Activated T-cell treated with anti-CD3 and anti-CD28 coated beads, Interleukin-2, amount 50 U/mL, for 72 hours (primary cell): ENCODE results near the gene TP53I13. TPM values are rescaled to one million over a fixed set of nuclear protein-coding genes. Genes with fewer than 3 reads are reported as not detected.

Experiments
- ATAC-seq, 2 donors: fragments of 150-1000 bp; cut with Tn5 transposase; replicated peaks in 1 of 2; 2 replicates each; pipeline ENCODE4 v1.10.0; 2021; ENCODE audit warnings: moderate library complexity in 2 of 2, mild to moderate bottlenecking in 1 of 2
- DNase-seq, 2 donors: peaks; one replicate each; pipeline ENCODE4 v3.0.0; 2021 to 2022; ENCODE audit warnings: mixed read lengths in 1 of 2
- H3K27ac Mint-ChIP-seq: one replicate; pipeline ENCODE4 v1.8.0; 2022; ENCODE audit warnings: mild to moderate bottlenecking, moderate library complexity, mixed read lengths
- H3K27me3 Mint-ChIP-seq: one replicate; pipeline ENCODE4 v1.8.0; 2022; ENCODE audit warnings: low read depth, mixed read lengths
- H3K36me3 Mint-ChIP-seq, 2 donors: one replicate each; pipeline ENCODE4 v1.8.0; 2022; ENCODE audit warnings: mixed read lengths in 2 of 2, mild to moderate bottlenecking in 1 of 2; ENCODE audit not compliant: insufficient read depth in 2 of 2
- H3K4me1 Mint-ChIP-seq: one replicate; pipeline ENCODE4 v1.8.0; 2022; ENCODE audit warnings: low read depth, mixed read lengths
- H3K4me3 Mint-ChIP-seq, 2 donors: one replicate each; pipeline ENCODE4 v1.8.0; 2022; ENCODE audit warnings: mild to moderate bottlenecking in 2 of 2, mixed read lengths in 2 of 2, moderate library complexity in 2 of 2
- H3K9me3 Mint-ChIP-seq, 2 donors: one replicate each; pipeline ENCODE4 v1.8.0; 2022; ENCODE audit warnings: mixed read lengths in 2 of 2
- total RNA-seq, 2 donors: library from RNA; stranded (reverse); gene quantifications; one replicate each; pipeline ENCODE4 v1.2.3, GENCODE V29; 2022

The TP53I13 gene
- total RNA-seq, 2 donors from 2014 or later: 77.4 to 103 TPM

GRCh38 chr17:29588562-29589411, 20.3 kb downstream of the TP53I13 start:
- Mint-ChIP-seq H3K4me3 (peak overlapping the region; percentile 96), H3K27me3 (no peaks in the 10 kb centered on the region), H3K27ac (peak overlapping the region; percentile 55), H3K4me1 (peaks cover 77% of the 10 kb centered on the region), H3K9me3 (no peaks in the 10 kb centered on the region), H3K36me3 (peaks cover 0 to under 1% of the 10 kb centered on the region in 2 donors)
- DNase-seq (peak; percentile 60 to 69), ATAC-seq (peak; percentile 16 to 27)

- H3K27ac Mint-ChIP-seq: peak within 1 kb of the TSS; percentile 83
- no peaks in the 10 kb centered on the region for H3K27me3 Mint-ChIP-seq
- no peaks in the 10 kb centered on the region for H3K36me3 Mint-ChIP-seq
- DNase-seq: peak; percentile 88 to 92
- H3K9me3 Mint-ChIP-seq: no peaks in the 10 kb centered on the region
- ATAC-seq: peak; percentile 74 to 77
- peaks cover 76% of the 10 kb centered on the region for H3K4me1 Mint-ChIP-seq
- peak within 1 kb of the TSS; percentile 96 for H3K4me3 Mint-ChIP-seq
Measured at GRCh38 chr17:29589524-29590410, 21.3 kb downstream of the TP53I13 start, which contains the start of gene GIT1. Gene GIT1, minus strand, starts transcription at chr17:29589648. Its CDS starts 270 bp downstream, at chr17:29589378.

DNA sequence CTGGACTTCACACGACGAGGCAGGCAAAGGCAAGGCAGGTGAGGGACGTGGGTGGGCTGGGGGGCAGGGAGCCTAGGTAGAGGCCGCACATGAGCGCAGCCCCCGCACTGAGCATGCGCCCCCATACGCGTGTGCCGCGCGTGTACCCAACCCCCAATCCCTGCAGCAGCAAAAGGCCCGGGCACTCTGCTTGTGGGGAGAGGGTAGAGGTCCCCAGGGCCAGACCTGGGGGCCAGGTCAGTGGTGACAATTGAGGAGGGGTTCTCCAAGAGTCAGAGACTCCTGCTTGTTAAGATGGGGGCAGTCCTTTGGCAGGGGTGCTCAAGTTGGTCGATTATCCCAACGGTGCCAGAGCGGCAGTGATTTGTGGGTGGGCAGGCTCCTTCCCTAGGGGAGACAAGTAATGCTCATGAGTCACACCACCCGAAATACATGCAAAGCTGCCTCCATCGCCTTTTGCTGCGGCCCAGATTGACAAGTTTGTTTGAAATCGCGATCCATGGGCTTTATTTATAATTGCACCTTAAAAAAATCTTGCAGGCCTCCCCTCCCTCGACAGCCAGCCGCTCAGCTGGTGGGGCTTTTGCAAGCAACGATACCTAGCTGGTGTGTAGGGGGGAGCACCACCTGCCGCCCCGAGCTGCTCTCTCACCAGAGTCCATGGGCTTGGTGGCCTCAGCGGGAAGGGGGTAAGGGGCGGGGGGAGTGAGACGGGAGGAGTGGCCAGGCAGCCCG, 22.1 kb downstream of the TP53I13 start:
- no peaks in the 10 kb centered on the region for H3K27me3 Mint-ChIP-seq
- H3K4me3 Mint-ChIP-seq: peak overlapping the region; percentile 89 to 95
- H3K36me3 Mint-ChIP-seq: no peaks in the 10 kb centered on the region
- H3K9me3 Mint-ChIP-seq: no peaks in the 10 kb centered on the region
- ATAC-seq (peak in 1 of 2 donors; percentile 2), DNase-seq (no peak)
- peaks cover 72% of the 10 kb centered on the region for H3K4me1 Mint-ChIP-seq
- no peak overlapping the region for H3K27ac Mint-ChIP-seq

GRCh38 chr17:29591146-29591736, 22.7 kb downstream of the TP53I13 start:
- Mint-ChIP-seq H3K27ac (no peak overlapping the region), H3K9me3 (no peaks in the 10 kb centered on the region), H3K27me3 (no peaks in the 10 kb centered on the region), H3K36me3 (no peaks in the 10 kb centered on the region), H3K4me1 (peaks cover 65% of the 10 kb centered on the region), H3K4me3 (peak overlapping the region; percentile 89 to 95)
- peak in 1 of 2 donors; percentile 17 for ATAC-seq
- peak; percentile 48 to 62 for DNase-seq

- Mint-ChIP-seq H3K4me1 (peaks cover 58% of the 10 kb centered on the region), H3K27ac (no peak overlapping the region), H3K27me3 (no peaks in the 10 kb centered on the region), H3K9me3 (no peaks in the 10 kb centered on the region), H3K4me3 (peak overlapping the region; percentile 89 to 95), H3K36me3 (no peaks in the 10 kb centered on the region)
- peak; percentile 47 to 48 for ATAC-seq
- peak; percentile 88 to 91 for DNase-seq
Measured at GRCh38 chr17:29591737-29592608, 23.5 kb downstream of the TP53I13 start.

GRCh38 chr17:29592850-29593551, 24.5 kb downstream of the TP53I13 start, which contains the start of gene ANKRD13B:
Gene ANKRD13B, plus strand, starts transcription at chr17:29593132. Its CDS starts 490 bp downstream, at chr17:29593622.
- peak within 1 kb of the TSS; percentile 89 to 95 for H3K4me3 Mint-ChIP-seq
- DNase-seq (peak; percentile 56 to 62), ATAC-seq (peak; percentile 11 to 12)
- H3K36me3 Mint-ChIP-seq: no peaks in the 10 kb centered on the region
- no peak within 1 kb of the TSS for H3K27ac Mint-ChIP-seq
- peaks cover 48% of the 10 kb centered on the region for H3K4me1 Mint-ChIP-seq
- no peaks in the 10 kb centered on the region for H3K27me3 Mint-ChIP-seq
- no peaks in the 10 kb centered on the region for H3K9me3 Mint-ChIP-seq

GRCh38 chr17:29593591-29594518, 25.4 kb downstream of the TP53I13 start:
- H3K9me3 Mint-ChIP-seq: no peaks in the 10 kb centered on the region
- peaks cover 45% of the 10 kb centered on the region for H3K4me1 Mint-ChIP-seq
- no peaks in the 10 kb centered on the region for H3K27me3 Mint-ChIP-seq
- no peak overlapping the region for H3K27ac Mint-ChIP-seq
- peak overlapping the region; percentile 79 to 85 for H3K4me3 Mint-ChIP-seq
- ATAC-seq: no peak
- H3K36me3 Mint-ChIP-seq: no peaks in the 10 kb centered on the region
- DNase-seq: peak in 1 of 2 donors; percentile 60

- DNase-seq (no peak), ATAC-seq (no peak)
- Mint-ChIP-seq H3K27ac (no peak overlapping the region), H3K4me3 (peak overlapping the region; percentile 79 to 85), H3K4me1 (peaks cover 52% of the 10 kb centered on the region), H3K27me3 (no peaks in the 10 kb centered on the region), H3K9me3 (no peaks in the 10 kb centered on the region), H3K36me3 (no peaks in the 10 kb centered on the region)
Measured at GRCh38 chr17:29594519-29595090, 26.1 kb downstream of the TP53I13 start.

GRCh38 chr17:29595107-29595942, 26.8 kb downstream of the TP53I13 start:
- no peaks in the 10 kb centered on the region for H3K36me3 Mint-ChIP-seq
- ATAC-seq (no peak), DNase-seq (no peak)
- peaks cover 46% of the 10 kb centered on the region for H3K4me1 Mint-ChIP-seq
- peak overlapping the region in 1 of 2 donors; percentile 4 for H3K4me3 Mint-ChIP-seq
- no peaks in the 10 kb centered on the region for H3K9me3 Mint-ChIP-seq
- H3K27me3 Mint-ChIP-seq: no peaks in the 10 kb centered on the region
- no peak overlapping the region for H3K27ac Mint-ChIP-seq
